Upper lobe of left lung (tissue), 4 donors: ENCODE data around the gene TRIP6.

Experiments used
- POLR2A ChIP-seq, 4 donors: fragments of 450-650 bp; IDR thresholded peaks; one replicate each; pipeline ENCODE4 v1.5.1; 2016 to 2017; ENCODE audit warnings: antibody characterized with exemption in 4 of 4, mild to moderate bottlenecking in 2 of 4
- POLR2AphosphoS5 ChIP-seq, 2 donors: sonication (generic); formaldehyde crosslinking; IDR thresholded peaks; one replicate each; pipeline ENCODE4 v1.5.1; 2017; ENCODE audit warnings: antibody characterized with exemption in 2 of 2
- TF ChIP-seq, protein P1 (sequence below), 6 experiments: fragments of 450-650 bp in 4 of 6; fragments of 200-600 bp in 2 of 6; sonication (generic) in 2 of 6; IDR thresholded peaks; one replicate each; pipeline ENCODE4 v1.5.1; 2016 to 2019; ENCODE audit warnings: antibody characterized with exemption in 6 of 6

DNA sequence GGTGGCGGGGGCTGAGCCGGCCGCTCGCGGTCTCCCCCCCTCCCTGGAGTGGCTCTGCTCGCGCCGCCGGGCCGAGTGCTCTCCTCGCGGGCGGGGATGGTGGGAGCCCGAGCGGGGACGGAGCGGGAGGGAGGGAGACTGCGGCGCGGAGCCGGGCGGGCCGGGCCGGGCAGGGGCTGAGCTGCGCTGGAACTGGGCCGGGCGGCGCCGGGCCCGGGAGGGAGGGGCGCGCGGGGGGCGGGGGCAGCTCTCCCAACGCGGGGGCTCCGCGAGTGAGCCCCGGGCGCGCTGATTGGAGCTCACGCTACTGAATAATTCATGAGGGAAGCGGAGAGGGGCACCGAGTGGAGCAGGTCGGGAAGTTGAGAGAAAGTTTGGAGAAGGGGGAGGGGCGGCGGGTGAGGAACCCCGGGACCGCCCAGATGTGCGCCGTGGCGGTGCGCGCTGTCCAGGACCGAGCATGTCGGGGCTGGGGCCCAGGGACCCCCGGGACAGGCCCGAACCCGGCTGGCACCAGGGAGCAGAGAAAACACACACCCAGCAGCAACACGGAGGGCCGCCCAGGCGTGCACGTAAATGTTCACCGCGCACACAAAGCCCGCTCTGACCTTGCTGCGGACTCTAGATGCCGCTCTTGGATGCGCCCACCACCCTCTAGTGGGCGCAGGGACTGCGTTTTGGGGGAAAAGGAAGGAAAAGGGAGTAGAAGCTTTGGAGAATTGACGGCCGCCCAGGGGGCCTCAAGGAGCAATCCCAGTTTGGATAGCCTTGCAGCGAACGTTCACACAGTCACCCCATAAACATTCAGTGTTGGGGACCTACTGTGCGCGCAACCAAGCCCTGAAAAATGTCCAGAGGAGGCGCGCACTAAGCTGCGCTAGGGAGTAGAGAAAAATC lies 39.6 kb upstream of the TRIP6 start, which contains the start of gene EPHB4:
- TF ChIP-seq, protein P1, sequence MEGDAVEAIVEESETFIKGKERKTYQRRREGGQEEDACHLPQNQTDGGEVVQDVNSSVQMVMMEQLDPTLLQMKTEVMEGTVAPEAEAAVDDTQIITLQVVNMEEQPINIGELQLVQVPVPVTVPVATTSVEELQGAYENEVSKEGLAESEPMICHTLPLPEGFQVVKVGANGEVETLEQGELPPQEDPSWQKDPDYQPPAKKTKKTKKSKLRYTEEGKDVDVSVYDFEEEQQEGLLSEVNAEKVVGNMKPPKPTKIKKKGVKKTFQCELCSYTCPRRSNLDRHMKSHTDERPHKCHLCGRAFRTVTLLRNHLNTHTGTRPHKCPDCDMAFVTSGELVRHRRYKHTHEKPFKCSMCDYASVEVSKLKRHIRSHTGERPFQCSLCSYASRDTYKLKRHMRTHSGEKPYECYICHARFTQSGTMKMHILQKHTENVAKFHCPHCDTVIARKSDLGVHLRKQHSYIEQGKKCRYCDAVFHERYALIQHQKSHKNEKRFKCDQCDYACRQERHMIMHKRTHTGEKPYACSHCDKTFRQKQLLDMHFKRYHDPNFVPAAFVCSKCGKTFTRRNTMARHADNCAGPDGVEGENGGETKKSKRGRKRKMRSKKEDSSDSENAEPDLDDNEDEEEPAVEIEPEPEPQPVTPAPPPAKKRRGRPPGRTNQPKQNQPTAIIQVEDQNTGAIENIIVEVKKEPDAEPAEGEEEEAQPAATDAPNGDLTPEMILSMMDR (IDR thresholded peaks at IDR 0.05) = peak in 2 of 6 experiments; percentile 12 to 14
- TF ChIP-seq POLR2AphosphoS5 (IDR thresholded peaks at IDR 0.05) (no peak), POLR2A (IDR thresholded peaks at IDR 0.05) (peak in 1 of 4 donors; percentile 26)
